GM12878 (cell line): ENCODE results near the gene TUBD1. TPM values are rescaled to one million over a fixed set of nuclear protein-coding genes. Genes with fewer than 3 reads are reported as not detected.

Experiments
- ASH2L ChIP-seq: fragments of 300-600, 200-600 bp; sonication (generic); IDR thresholded peaks from 2 replicates; pipeline ENCODE4 v1.6.1; 2017; ENCODE audit warnings: low read depth, mild to moderate bottlenecking, borderline replicate concordance
- BACH1 ChIP-seq: fragments of 450-650 bp; IDR thresholded peaks from 2 replicates; pipeline ENCODE4 v1.6.1; 2017; ENCODE audit warnings: mild to moderate bottlenecking, borderline replicate concordance
- CBX5 ChIP-seq: sonication (generic); IDR thresholded peaks from 2 replicates; pipeline ENCODE4 v1.6.1; 2016; ENCODE audit warnings: low read depth, moderate library complexity, mild to moderate bottlenecking, inconsistent platforms
- CEBPB ChIP-seq, 2 experiments: fragments of 150-350 bp in 1 of 2; IDR thresholded peaks; 2 replicates each; pipeline ENCODE4 v1.6.1; 2012 to 2014; ENCODE audit warnings: low read depth in 2 of 2, low read length in 2 of 2, borderline replicate concordance in 1 of 2, inconsistent platforms in 1 of 2
- CHD1 ChIP-seq: IDR thresholded peaks from 2 replicates; pipeline ENCODE4 v1.6.1; 2012; ENCODE audit warnings: low read depth, low read length, improper control_type of control experiment
- CHD2 ChIP-seq: IDR thresholded peaks from 2 replicates; pipeline ENCODE4 v1.6.1; 2011; ENCODE audit warnings: low read depth, low read length, improper control_type of control experiment, borderline replicate concordance
- CREM ChIP-seq: IDR thresholded peaks from 2 replicates; pipeline ENCODE4 v1.6.1; 2014; ENCODE audit warnings: antibody characterized with exemption, low read depth
- ETV6 ChIP-seq, 2 experiments: fragments of 450-650 bp in 1 of 2; IDR thresholded peaks in 1 of 2; conservative IDR thresholded peaks in 1 of 2; 2 replicates each; pipeline ENCODE4 v1.6.1; 2014; ENCODE audit warnings: antibody characterized with exemption in 1 of 2, borderline replicate concordance in 1 of 2, low read depth in 1 of 2, mild to moderate bottlenecking in 1 of 2, moderate library complexity in 1 of 2
- FOS ChIP-seq: IDR thresholded peaks from 3 replicates; pipeline ENCODE4 v1.6.1; 2011; ENCODE audit warnings: borderline replicate concordance; ENCODE audit not compliant: insufficient read length; ENCODE audit errors: extremely low read depth
- HCFC1 ChIP-seq: fragments of 150-350 bp; IDR thresholded peaks from 2 replicates; pipeline ENCODE4 v1.6.1; 2014; ENCODE audit warnings: low read length
- IKZF2 ChIP-seq, 2 experiments: fragments of 450-650 bp; IDR thresholded peaks; 2 replicates each; pipeline ENCODE4 v1.6.1; 2017; ENCODE audit warnings: mild to moderate bottlenecking in 2 of 2, moderate library complexity in 2 of 2
- KAT2A ChIP-seq: conservative IDR thresholded peaks from 2 replicates; pipeline ENCODE4 v1.6.1; 2011; ENCODE audit warnings: low read depth, low read length; ENCODE audit not compliant: control insufficient read depth
- LARP7 ChIP-seq: fragments of 450-650 bp; IDR thresholded peaks from 2 replicates; pipeline ENCODE4 v1.6.1; 2017; ENCODE audit warnings: mild to moderate bottlenecking
- MEF2B ChIP-seq: fragments of 450-650 bp; IDR thresholded peaks from 2 replicates; pipeline ENCODE4 v1.6.1; 2018; ENCODE audit warnings: mild to moderate bottlenecking, moderate library complexity; ENCODE audit not compliant: partially characterized antibody, poor library complexity, severe bottlenecking
- NBN ChIP-seq: fragments of 450-650 bp; IDR thresholded peaks from 2 replicates; pipeline ENCODE4 v1.6.1; 2016
- NFYB ChIP-seq: IDR thresholded peaks from 2 replicates; pipeline ENCODE4 v1.6.1; 2011; ENCODE audit warnings: low read depth, mild to moderate bottlenecking, low read length, improper control_type of control experiment, moderate library complexity; ENCODE audit not compliant: insufficient read depth
- PAX8 ChIP-seq: fragments of 450-650 bp; IDR thresholded peaks from 2 replicates; pipeline ENCODE4 v1.6.1; 2017; ENCODE audit warnings: mild to moderate bottlenecking, moderate library complexity
- PML ChIP-seq: IDR thresholded peaks from 2 replicates; pipeline ENCODE4 v1.6.1; 2012; ENCODE audit warnings: low read length, inconsistent platforms
- POLR2AphosphoS2 ChIP-seq: IDR thresholded peaks from 2 replicates; pipeline ENCODE4 v1.6.1; 2011; ENCODE audit warnings: low read depth, mild to moderate bottlenecking, low read length, improper control_type of control experiment, moderate library complexity
- SP1 ChIP-seq: IDR thresholded peaks from one replicate; pipeline ENCODE4 v1.6.1; 2011; ENCODE audit warnings: low read depth, low read length
- STAT1 ChIP-seq: fragments of 450-650 bp; conservative IDR thresholded peaks from 2 replicates; pipeline ENCODE4 v1.6.1; 2014; ENCODE audit warnings: antibody characterized with exemption, mild to moderate bottlenecking
- SUPT20H ChIP-seq: IDR thresholded peaks from 2 replicates; pipeline ENCODE4 v1.6.1; 2011; ENCODE audit warnings: low read depth, mild to moderate bottlenecking, low read length, moderate library complexity, borderline replicate concordance; ENCODE audit not compliant: control insufficient read depth
- TARDBP ChIP-seq: IDR thresholded peaks from 2 replicates; pipeline ENCODE4 v1.6.1; 2016; ENCODE audit warnings: borderline replicate concordance
- USF1 ChIP-seq: IDR thresholded peaks from 2 replicates; pipeline ENCODE4 v1.6.1; 2011; ENCODE audit warnings: borderline replicate concordance, low read depth, mild to moderate bottlenecking, moderate library complexity, mixed read lengths, low read length; ENCODE audit not compliant: insufficient read depth; ENCODE audit errors: extremely low read length
- ZBED1 ChIP-seq: IDR thresholded peaks from 2 replicates; pipeline ENCODE4 v1.6.1; 2016; ENCODE audit warnings: borderline replicate concordance
- ZNF24 ChIP-seq: fragments of 450-650 bp; IDR thresholded peaks from 2 replicates; pipeline ENCODE4 v1.6.1; 2017; ENCODE audit warnings: antibody characterized with exemption, mild to moderate bottlenecking
- polyA plus RNA-seq, 11 experiments: library from polyadenylated mRNA; depleted of rRNA in 4 of 11; unstranded in 6 of 11; stranded (reverse) in 5 of 11; fragments of >200 nt; fragmentation: Nextera tagmentation in 4 of 11; fragmentation: Illumina TruSeq in 1 of 11; extraction: Ambion mirVana in 4 of 11; extraction: Trizol in 1 of 11; gene quantifications; 1 replicate in 1 of 11; 2 replicates in 10 of 11; pipeline versions ENCODE4 v1.2.1 to v1.2.3, GENCODE V29; 2011 to 2016; ENCODE audit warnings: inconsistent platforms in 2 of 11, missing spikeins in 2 of 11, low read depth in 1 of 11
- total RNA-seq, 4 experiments: library from RNA; depleted of rRNA in 3 of 4; stranded (reverse); fragments of >200 nt in 3 of 4; fragmentation: Illumina TruSeq in 1 of 4; extraction: Trizol in 1 of 4; gene quantifications; 2 replicates each; pipeline versions ENCODE4 v1.2.1 to v1.2.3, GENCODE V29; 2013 to 2021
- TF ChIP-seq, protein P1 (sequence below): fragments of 450-650 bp; IDR thresholded peaks from 2 replicates; pipeline ENCODE4 v1.6.1; 2014; ENCODE audit warnings: mild to moderate bottlenecking
- TF ChIP-seq, protein P2 (sequence below): IDR thresholded peaks from 2 replicates; pipeline ENCODE4 v1.6.1; 2011; ENCODE audit warnings: borderline replicate concordance, low read depth, mild to moderate bottlenecking, moderate library complexity, low read length; ENCODE audit not compliant: insufficient read depth, poor library complexity, severe bottlenecking

The TUBD1 gene
- total and polyA plus RNA-seq, 10 of the 15 experiments (the other 5 are each of a cell fraction or from before 2014, with no cell fraction given) = 5.3 to 10.8 (median 8.3) TPM

DNA sequence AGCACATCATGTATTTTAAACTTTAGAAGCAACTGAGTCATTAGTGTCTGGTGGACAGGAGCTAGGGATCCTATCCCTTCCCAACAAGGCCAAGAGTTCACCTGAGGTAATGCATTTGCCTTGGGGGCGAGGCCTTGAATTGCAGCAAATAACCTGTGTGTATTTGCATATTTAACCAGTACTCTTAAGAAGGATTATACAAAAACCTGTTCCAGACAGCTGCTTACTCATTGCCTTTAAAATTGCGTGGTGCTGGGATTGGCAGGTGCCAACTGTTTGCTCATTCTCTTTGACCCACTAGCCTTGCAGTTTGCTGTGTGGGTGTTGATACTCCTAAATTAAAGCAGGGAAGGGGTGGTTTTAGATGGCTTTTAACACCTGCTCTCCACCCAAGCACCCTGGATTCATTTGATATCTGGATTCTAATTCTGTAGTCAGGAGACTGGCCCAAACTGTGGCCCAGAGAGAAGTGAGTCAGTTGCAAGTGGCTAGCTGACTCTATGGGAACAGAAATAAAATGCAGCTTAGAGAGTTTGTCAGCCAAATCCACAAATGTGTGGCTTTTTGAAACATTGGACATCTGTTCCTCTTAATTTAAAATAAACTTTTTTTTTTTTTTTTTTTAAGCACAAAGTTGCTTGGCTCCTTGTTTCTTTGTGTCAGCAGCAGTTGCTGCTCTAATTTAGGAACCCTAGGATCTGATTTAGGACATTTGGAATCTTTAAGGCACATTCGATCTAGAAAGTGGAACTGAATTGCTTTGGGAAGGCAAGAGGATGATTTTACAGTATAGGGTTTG lies 46.9 kb downstream of the TUBD1 start (continued):
- TF ChIP-seq USF1 (no peak), BACH1 (no peak), CBX5 (no peak), PML (peak; percentile 66), KAT2A (no peak), MEF2B (peak; percentile 58), ASH2L (no peak), ZNF24 (no peak), PAX8 (no peak), NFYB (no peak), IKZF2 (IDR thresholded peaks at IDR 0.05) (0 out of 4 replicates have a peak, but pooled peaks of 1 of the 2 experiments have one; percentile 89), NBN (no peak), CEBPB (IDR thresholded peaks at IDR 0.05; ENCODE audit: borderline replicate concordance in 1 of 2, low read depth in 2 of 2, low read length in 2 of 2) (peak in 1 of 2 experiments; percentile 45; a peak in 1 of 4 replicates), CHD2 (no peak), FOS (no peak), LARP7 (no peak), CREM (no peak), HCFC1 (no peak), CHD1 (0 out of 2 replicates have a peak, but pooled peaks have one; percentile 22), ETV6 (conservative IDR thresholded peaks at IDR 0.05 in 1 of 2, IDR thresholded peaks at IDR 0.05 in 1 of 2; ENCODE audit: borderline replicate concordance in 1 of 2, low read depth in 1 of 2) (peak in 1 of 2 experiments; percentile 99; a peak in 2 of 4 replicates), STAT1 (no peak), SP1 (no peak), SUPT20H (no peak), POLR2AphosphoS2 (no peak), TARDBP (no peak), ZBED1 (no peak)
- TF ChIP-seq, protein P1, sequence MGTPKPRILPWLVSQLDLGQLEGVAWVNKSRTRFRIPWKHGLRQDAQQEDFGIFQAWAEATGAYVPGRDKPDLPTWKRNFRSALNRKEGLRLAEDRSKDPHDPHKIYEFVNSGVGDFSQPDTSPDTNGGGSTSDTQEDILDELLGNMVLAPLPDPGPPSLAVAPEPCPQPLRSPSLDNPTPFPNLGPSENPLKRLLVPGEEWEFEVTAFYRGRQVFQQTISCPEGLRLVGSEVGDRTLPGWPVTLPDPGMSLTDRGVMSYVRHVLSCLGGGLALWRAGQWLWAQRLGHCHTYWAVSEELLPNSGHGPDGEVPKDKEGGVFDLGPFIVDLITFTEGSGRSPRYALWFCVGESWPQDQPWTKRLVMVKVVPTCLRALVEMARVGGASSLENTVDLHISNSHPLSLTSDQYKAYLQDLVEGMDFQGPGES = no peak
- TF ChIP-seq, protein P2, sequence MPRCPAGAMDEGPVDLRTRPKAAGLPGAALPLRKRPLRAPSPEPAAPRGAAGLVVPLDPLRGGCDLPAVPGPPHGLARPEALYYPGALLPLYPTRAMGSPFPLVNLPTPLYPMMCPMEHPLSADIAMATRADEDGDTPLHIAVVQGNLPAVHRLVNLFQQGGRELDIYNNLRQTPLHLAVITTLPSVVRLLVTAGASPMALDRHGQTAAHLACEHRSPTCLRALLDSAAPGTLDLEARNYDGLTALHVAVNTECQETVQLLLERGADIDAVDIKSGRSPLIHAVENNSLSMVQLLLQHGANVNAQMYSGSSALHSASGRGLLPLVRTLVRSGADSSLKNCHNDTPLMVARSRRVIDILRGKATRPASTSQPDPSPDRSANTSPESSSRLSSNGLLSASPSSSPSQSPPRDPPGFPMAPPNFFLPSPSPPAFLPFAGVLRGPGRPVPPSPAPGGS = peak; percentile 67
